Sigmoid colon (tissue), 7 donors: ENCODE results near the gene ATP2C1. TPM values are rescaled to one million over a fixed set of nuclear protein-coding genes. Genes with fewer than 3 reads are reported as not detected.
"Not testable (repeated sequence)": the region's sequence is repeated elsewhere in the genome, so short reads cannot be mapped to it uniquely, and the experiment has no call there.

Experiments
- DNase-seq: peaks from one replicate; pipeline ENCODE4 v3.0.0-alpha.2; 2019
- H3K27ac ChIP-seq, 4 donors: fragments of 200-600 bp; sonication (generic); one replicate each; pipeline ENCODE4 v1.5.1; 2016 to 2019; ENCODE audit warnings: mild to moderate bottlenecking in 1 of 4
- H3K27me3 ChIP-seq, 3 donors: fragments of 200-600 bp; sonication (generic); one replicate each; pipeline ENCODE4 v1.5.1; 2019; ENCODE audit warnings: mild to moderate bottlenecking in 1 of 3
- H3K36me3 ChIP-seq, 4 donors: fragments of 200-600 bp; sonication (generic); one replicate each; pipeline ENCODE4 v1.5.1; 2016 to 2019
- H3K4me1 ChIP-seq, 4 donors: fragments of 200-600 bp; sonication (generic); one replicate each; pipeline ENCODE4 v1.5.1; 2017 to 2019
- H3K4me3 ChIP-seq, 4 donors: fragments of 200-600 bp; sonication (generic); one replicate each; pipeline ENCODE4 v1.5.1; 2017 to 2019; ENCODE audit warnings: mild to moderate bottlenecking in 2 of 4, moderate library complexity in 1 of 4
- H3K9me3 ChIP-seq, 4 donors: fragments of 200-600 bp in 3 of 4; sonication (generic) in 3 of 4; one replicate each; pipeline versions ENCODE4 v1.5.1 to v1.6.1; 2013 to 2019
- CTCF ChIP-seq, 4 experiments: fragments of 450-650 bp in 3 of 4; fragments of 200-600 bp in 1 of 4; IDR thresholded peaks; one replicate each; pipeline ENCODE4 v1.5.1; 2016 to 2019; ENCODE audit warnings: antibody characterized with exemption in 4 of 4, mild to moderate bottlenecking in 3 of 4, moderate library complexity in 2 of 4
- EP300 ChIP-seq, 4 donors: sonication (generic); formaldehyde crosslinking; IDR thresholded peaks; one replicate each; pipeline ENCODE4 v1.6.1; 2017; ENCODE audit warnings: antibody characterized with exemption in 4 of 4
- POLR2A ChIP-seq, 2 donors: fragments of 450-650 bp; IDR thresholded peaks; one replicate each; pipeline ENCODE4 v1.6.1; 2016; ENCODE audit warnings: antibody characterized with exemption in 2 of 2, mild to moderate bottlenecking in 2 of 2, moderate library complexity in 2 of 2
- POLR2AphosphoS5 ChIP-seq, 4 donors: sonication (generic); formaldehyde crosslinking; IDR thresholded peaks; one replicate each; pipeline ENCODE4 v1.6.1; 2017; ENCODE audit warnings: antibody characterized with exemption in 4 of 4
- WGBS, 2 donors: extraction: QIAGEN DNeasy Blood & Tissue Kit; methylation state at CpG; one replicate each; pipeline ENCODE4 v1.1.7; 2013; 5-methylcytosine and 5-hydroxymethylcytosine counted together
- intact Hi-C: fragments of 100-400 bp; cut with DNase I; formaldehyde crosslinking; loops from one replicate; pipeline ENCODE4 v1.15.1; 2023
- polyA plus RNA-seq, 3 donors: library from polyadenylated mRNA; stranded (reverse); fragments of 200-250 nt; gene quantifications; one replicate each; pipeline ENCODE4 v1.2.3, GENCODE V29; 2013
- total RNA-seq, 4 donors: library from RNA; depleted of rRNA; stranded (reverse); fragments of >200 nt; gene quantifications; one replicate each; pipeline ENCODE4 v1.1.0, GENCODE V29; 2016
- donor health status: healthy with polysubstance abuse.
- donor health status: Bipolar disorder and iron deficiency.
- donor health status: healthy.

The ATP2C1 gene
- total and polyA plus RNA-seq, 7 donors, result 13.8 to 46.7 (median 38.0) TPM

DNA sequence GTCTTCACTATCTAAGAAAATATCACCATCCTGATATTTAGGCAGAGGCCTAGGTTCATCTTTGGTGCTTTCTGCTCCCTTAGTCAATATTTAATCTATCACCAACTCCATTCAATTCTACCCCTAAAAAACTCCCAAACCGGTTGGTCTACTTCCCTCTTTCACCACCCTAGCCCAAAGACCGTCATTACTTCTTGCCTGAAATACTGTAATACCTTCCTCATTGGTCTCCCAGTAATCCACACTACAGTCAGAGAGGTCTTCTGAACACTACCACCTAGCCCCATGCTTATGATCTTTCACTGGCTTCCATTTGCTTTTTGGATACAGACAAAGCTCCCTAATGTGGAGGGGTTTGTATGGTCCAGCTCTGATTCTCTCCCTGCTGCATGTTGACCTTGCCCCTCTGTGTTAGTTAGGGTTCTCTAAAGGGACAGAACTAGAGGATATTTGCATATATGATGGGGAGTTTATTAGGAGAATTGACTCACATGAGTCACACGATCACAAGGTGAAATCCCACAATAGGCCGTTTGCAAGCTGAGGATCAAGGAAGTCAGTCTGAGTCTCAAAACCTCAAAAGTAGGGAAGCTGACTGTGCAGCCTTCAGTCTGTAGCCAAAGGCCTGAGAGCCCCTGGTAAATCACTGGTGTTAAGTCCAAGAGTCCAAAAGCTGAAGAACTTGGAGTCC is 36.4 kb upstream of the ATP2C1 start:
- H3K27me3 ChIP-seq, result no peaks in the 10 kb centered on the region
- H3K4me3 ChIP-seq, result no peak overlapping the region
- TF ChIP-seq EP300 (IDR thresholded peaks at IDR 0.05), result no peak
- no peak for TF ChIP-seq POLR2A (IDR thresholded peaks at IDR 0.05)
- TF ChIP-seq POLR2AphosphoS5 (IDR thresholded peaks at IDR 0.05), result no peak
- TF ChIP-seq CTCF (IDR thresholded peaks at IDR 0.05), result no peak
- H3K27ac ChIP-seq, result no peak overlapping the region
- no peaks in the 10 kb centered on the region for H3K4me1 ChIP-seq
- no peaks in the 10 kb centered on the region for H3K9me3 ChIP-seq
- 41 to 46% methylated on average over 4 of the region's 4 CpGs for WGBS, 2 donors
- intact Hi-C loops, result no loop called here
- DNase-seq, result no peak
- H3K36me3 ChIP-seq, result no peaks in the 10 kb centered on the region

DNA sequence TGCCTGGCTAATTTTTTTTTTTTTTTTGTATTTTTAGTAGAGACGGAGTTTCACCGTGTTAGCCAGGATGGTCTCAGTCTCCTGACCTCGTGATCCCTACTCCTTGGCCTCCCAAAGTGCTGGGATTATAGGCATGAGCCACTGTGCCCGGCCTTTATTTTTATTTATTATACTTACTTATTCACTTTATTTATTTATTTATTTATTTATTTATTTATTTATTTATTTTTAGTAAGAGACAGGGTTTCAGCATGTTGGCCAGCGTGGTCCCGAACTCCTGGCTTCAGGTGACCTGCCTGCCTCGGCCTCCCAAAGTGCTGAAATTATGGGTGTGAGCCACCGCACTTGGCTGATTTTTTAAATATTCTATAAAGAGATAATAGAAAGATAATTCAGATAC is 31.8 kb upstream of the ATP2C1 start:
- H3K4me1 ChIP-seq, DNase-seq, H3K9me3 ChIP-seq, H3K4me3 ChIP-seq, H3K36me3 ChIP-seq, intact Hi-C loops, H3K27me3 ChIP-seq, H3K27ac ChIP-seq: not testable (repeated sequence)
- 93 to 96% methylated on average over 8 of the region's 8 CpGs for WGBS, 2 donors

GRCh38 chr3:130865489-130865888 is 28.4 kb upstream of the ATP2C1 start:
- TF ChIP-seq POLR2AphosphoS5 (IDR thresholded peaks at IDR 0.05) (no peak), POLR2A (IDR thresholded peaks at IDR 0.05) (no peak), EP300 (IDR thresholded peaks at IDR 0.05) (no peak), CTCF (IDR thresholded peaks at IDR 0.05) (no peak)
- intact Hi-C loops, result no loop called here
- 93% methylated on average over 2 of the region's 2 CpGs for WGBS, 2 donors
- DNase-seq, result no peak
- no peaks in the 10 kb centered on the region for H3K9me3 ChIP-seq
- H3K36me3 ChIP-seq, result no peaks in the 10 kb centered on the region
- no peaks in the 10 kb centered on the region for H3K4me1 ChIP-seq
- H3K27ac ChIP-seq, result no peak overlapping the region
- H3K4me3 ChIP-seq, result no peak overlapping the region
- no peaks in the 10 kb centered on the region for H3K27me3 ChIP-seq

- no peak for DNase-seq
- no peaks in the 10 kb centered on the region for H3K27me3 ChIP-seq
- H3K9me3 ChIP-seq, result no peaks in the 10 kb centered on the region
- H3K27ac ChIP-seq, result no peak overlapping the region
- intact Hi-C loops, result no loop called here
- TF ChIP-seq EP300 (IDR thresholded peaks at IDR 0.05), result no peak
- no peak for TF ChIP-seq POLR2A (IDR thresholded peaks at IDR 0.05)
- TF ChIP-seq CTCF (IDR thresholded peaks at IDR 0.05), result no peak
- TF ChIP-seq POLR2AphosphoS5 (IDR thresholded peaks at IDR 0.05), result no peak
- H3K4me3 ChIP-seq, result no peak overlapping the region
- H3K36me3 ChIP-seq, result no peaks in the 10 kb centered on the region
- no peaks in the 10 kb centered on the region for H3K4me1 ChIP-seq
Measured at GRCh38 chr3:130866327-130866726, 27.6 kb upstream of the ATP2C1 start.

DNA sequence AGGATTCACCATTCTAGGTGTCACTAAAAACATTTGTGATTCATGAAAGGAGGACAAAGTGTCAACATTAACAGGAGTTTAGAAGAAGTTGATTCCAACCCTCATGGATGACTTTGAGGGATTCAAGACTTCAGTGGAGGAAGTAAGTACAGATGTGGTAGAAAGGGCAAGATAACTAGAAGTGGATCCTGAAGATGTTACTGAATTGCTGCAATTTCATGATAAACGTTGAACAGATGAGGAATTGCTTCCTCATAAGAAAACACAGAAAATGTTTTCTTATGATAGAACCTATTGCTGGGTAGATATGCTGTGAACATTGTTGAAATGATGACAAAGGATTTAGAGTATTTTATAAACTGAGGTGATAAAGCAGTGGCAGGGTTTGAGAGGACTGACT is 23.5 kb upstream of the ATP2C1 start:
- Histone ChIP-seq H3K9me3 (no peaks in the 10 kb centered on the region), H3K36me3 (no peaks in the 10 kb centered on the region), H3K27ac (no peak overlapping the region), H3K4me3 (no peak overlapping the region), H3K4me1 (no peaks in the 10 kb centered on the region), H3K27me3 (no peaks in the 10 kb centered on the region)
- TF ChIP-seq CTCF (IDR thresholded peaks at IDR 0.05) (no peak), EP300 (IDR thresholded peaks at IDR 0.05) (no peak), POLR2AphosphoS5 (IDR thresholded peaks at IDR 0.05) (no peak), POLR2A (IDR thresholded peaks at IDR 0.05) (no peak)
- 52 to 71% methylated on average over 1 of the region's 1 CpG for WGBS, 2 donors
- DNase-seq, result no peak
- intact Hi-C loops, result no loop called here
